Renal cortical epithelial cell (primary cell): ENCODE results near the gene GCSAM. TPM values are rescaled to one million over a fixed set of nuclear protein-coding genes. Genes with fewer than 3 reads are reported as not detected.

Source experiments
- DNase-seq: peaks from one replicate; pipeline ENCODE4 v3.0.0-alpha.2; 2011; ENCODE audit warnings: low read depth
- total RNA-seq: library from RNA; depleted of rRNA; stranded (reverse); fragments of >200 nt; gene quantifications from 2 replicates; pipeline ENCODE4 v1.2.3, GENCODE V29; 2014

GCSAM gene, protein sequence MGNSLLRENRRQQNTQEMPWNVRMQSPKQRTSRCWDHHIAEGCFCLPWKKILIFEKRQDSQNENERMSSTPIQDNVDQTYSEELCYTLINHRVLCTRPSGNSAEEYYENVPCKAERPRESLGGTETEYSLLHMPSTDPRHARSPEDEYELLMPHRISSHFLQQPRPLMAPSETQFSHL
- total RNA-seq = not detected in 2 replicates

DNA sequence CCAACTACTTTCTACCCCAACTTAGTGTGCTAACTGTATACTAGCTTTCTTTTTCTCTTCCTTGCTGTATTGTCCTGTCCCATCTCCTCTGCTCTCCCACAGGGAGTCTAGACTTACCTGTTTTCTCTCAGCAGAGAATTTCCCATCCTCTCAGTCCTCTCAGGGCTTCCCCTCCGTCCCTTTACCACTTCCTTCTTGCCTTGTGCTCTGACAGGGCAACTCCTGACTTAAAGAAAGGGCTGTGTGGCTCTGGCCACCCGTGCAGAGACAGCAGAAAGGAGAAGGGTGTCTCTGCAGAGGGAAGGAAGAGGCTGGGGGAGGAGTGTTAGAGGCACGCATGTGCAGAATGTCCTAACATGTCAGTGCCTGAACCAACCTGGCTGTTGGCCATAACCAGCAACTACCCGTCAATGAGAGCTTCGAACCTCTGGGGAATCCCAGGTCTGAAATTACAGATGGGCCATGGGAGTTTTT lies at the start of gene GCSAM:
TSS of gene GCSAM (minus strand) at position 274 of the 474 bp plus-strand sequence. CDS start at position 146, 128 bp downstream.
- no peak for DNase-seq

DNA sequence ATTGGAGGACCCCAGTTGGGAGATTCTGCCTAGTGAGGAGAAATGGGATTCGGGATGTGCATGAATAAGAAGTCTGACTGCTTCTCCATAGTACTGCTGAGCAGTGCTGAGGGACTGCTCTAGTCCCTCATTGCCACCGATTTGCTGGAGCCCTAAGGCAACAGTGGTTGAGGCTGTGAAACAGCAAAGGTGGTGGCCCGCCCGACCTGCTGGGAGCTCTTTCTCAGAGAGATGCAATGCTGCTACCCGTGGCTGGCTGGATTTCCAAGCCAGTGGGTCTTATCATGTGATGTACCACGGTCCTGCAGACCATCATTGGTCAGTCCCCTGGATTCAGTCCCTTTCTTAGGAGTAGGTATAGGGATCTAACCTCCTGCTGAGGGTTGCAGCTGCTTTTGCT lies 42.6 kb upstream of the GCSAM start:
- no peak for DNase-seq

DNA sequence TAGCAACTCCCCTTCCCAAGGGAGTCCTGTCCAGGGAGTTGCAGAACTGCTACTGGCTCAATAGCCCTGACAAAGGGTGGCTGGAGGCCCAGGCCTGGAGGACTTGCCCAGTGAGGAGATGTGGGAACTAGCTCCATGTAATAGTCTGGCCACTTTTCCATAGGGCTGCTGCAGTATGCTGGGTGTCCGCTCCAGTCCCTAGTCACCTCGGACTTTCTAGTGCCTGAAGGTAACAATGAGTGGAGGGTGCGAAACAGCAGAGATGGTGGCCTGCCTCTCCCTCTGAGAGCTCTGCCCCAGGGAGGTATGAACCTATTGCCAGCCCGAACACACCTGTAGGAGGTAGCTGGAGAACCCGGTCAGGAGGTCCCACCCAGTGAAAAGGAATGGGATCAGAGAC lies 42.0 kb upstream of the GCSAM start:
- no peak for DNase-seq

DNA sequence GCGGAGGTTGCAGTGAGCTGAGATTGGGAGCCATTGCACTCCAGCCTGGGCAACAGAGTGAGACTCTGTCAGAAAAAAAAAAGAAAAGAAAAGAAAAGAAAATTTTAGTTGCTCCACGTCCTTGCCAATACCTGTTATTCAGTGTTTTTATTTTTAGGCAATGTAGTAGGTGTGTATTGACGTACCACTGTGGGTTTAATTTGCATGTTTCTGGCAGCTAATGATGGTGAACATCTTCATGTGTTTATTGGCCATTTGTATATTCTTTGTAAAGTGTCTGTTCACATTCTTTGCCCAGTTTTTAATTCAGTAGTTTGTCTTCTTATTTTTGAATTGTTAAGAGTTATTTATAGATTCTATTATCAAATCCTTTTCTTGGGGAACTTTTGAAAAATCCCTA lies 38.1 kb upstream of the GCSAM start:
- no peak for DNase-seq

DNA sequence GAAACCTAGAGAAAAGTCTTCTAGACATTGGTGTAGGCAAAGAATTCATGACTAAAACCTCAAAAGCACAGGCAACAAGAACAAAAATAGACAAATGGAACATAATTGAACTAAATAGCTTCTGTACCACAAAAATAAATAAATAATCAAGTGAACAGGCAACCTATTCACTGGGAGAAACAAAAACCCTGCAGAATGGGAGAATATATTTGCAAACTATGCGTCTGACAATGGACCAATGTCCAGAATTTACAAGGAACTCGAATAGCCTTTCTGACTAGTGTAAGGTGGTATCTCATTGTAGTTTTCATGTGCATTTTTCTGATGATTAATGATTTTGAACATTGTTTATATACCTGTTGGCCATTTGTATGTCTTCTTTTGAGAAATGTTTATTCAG lies 37.0 kb upstream of the GCSAM start:
- DNase-seq = no peak

DNA sequence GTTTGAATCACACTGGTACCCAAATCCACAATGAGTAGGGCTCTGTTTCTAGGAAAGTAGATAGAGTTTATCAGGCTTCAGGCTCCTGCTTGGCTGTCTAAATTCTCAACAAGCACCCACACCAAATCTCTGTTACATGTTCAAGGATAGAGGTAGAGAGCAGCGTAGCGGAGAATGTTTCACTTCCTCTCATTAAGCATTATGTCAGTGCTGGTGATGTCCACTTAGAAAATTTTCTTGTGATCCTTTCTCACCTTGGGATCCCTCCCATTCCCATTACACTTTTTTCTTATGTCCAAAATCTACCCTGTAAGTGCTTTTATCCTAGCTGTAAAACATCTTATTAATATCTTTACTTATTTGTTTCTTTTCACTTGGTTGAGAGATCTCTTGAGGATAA lies 34.7 kb upstream of the GCSAM start:
- no peak for DNase-seq

DNA sequence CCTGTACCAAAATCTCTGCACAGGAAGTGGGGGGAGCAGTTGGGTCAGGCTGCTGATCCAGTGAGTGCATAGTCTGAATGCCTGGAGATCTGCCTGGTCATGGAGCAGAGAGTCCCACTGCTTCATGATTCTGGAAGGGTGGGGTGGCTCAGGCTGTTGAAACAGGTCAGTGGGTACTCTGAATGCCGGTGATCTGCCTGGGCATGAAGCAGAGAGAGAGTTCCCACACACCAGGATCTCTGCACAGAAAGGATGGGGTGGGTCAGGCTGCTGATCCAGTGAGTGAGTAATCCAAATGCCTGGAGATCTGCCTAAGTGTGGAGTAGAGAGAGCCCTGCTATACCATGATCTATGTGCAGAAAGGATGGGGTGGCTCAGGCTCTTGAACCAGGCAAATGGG lies 16.1 kb upstream of the GCSAM start:
- peak; percentile 18 for DNase-seq

DNA sequence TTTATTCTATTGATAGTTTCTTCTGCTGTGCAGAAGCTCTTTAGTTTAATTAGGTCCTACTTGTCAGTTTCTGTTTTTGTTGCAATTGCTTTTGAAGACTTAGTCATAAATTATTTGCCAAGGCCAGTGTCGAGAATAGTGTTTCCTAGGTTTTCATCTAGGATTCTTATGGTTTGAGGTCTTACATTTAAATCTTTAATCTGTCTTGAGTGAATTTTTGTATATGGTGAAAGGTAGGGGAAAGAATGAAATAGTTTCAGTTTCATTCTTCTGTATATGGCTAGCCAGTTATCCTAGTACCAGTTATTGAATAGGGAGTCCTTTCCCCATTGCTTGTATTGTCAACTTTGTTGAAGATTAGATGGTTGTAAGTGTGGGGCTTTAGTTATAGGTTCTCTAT lies 10.6 kb upstream of the GCSAM start:
- no peak for DNase-seq

DNA sequence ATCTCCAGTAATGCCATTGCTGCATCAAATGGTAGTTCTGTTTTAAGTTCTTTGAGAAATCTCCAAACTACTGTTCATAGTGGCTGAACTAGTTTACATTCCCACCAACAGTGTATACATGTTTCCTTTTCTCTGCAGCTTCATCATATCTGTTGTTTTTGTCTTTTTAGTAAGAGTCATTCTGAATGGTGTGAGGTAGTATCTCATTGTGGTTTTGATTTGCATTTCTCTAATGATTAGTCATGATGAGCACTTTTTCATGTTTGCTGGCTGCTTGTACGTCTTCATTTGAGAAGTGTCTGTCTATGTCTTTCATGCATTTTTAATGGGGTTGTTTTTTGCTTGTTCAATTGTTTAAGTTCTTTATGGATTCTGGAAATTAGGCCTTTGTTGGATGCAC lies 10.2 kb upstream of the GCSAM start:
- DNase-seq = no peak

DNA sequence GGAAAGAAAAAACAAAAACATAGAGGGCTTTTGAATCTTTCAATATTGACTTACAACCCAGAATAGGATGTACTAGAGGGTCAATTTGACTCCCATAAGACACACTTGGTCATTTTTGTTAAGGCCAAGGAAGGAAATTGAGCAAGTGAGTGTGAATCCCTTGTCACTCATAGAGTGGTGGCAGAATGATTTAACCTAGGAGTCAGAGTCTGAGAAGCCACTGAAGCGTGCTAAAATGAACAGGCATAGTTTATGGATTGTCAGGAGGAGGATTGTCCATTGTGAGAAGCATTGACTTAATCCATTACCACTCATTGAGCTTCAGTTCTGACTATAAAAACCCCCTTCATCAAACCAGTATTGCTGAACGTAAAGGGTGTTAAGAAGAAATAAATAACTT lies 8.2 kb upstream of the GCSAM start:
- DNase-seq = no peak

DNA sequence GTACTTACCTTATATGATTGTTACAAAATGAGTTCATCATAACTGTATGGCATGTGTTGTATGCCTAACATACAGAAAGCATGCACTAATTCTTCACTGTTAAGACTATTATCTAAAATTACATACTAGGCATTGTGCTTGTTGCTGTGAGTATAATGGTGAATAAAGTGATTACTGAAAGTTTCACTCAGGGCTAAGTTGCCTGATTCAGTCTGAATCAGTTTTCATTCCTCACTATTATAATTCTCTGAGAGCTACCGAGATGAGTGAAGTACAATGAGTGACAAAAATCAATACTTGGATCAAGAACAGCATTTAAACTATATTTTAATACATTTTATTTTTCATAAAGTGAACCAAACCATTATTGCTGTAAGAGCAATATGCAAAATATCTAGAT lies 7.5 kb upstream of the GCSAM start:
- DNase-seq = no peak

DNA sequence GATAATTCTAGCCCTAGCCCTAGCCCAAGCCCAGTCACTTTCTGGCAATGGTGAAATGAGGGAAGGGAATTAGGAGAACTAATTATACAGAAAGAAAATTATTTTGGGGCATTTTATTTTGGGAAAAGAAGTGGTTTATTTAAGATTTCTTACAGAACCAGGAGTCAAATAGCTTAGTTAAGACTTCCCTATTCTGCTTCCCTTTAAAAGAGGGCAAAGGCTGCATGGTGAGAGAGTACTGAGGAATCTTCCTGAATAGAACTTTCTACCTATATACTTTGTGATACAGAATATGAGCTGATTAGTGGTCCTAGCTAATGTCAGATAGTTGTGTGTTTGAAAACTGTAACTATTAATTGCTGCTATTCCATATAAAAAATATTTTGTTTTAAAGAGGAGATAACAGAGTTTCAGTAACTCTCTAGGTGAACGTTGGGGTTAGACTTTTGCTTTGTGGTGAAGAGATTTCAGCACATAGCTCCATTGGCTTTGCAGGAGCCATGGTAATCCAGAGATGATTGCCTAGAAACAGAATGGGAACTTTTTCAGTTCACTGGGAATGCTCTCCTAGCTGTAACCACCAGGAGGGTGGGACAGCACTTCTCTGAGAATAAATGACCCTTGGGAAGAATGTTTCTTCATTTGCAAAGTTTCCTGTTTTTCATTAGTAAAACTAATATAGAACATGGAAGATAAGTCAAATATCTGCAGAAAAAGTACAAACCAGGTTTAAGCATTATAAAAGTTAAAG lies 5.3 kb upstream of the GCSAM start:
- no peak for DNase-seq

DNA sequence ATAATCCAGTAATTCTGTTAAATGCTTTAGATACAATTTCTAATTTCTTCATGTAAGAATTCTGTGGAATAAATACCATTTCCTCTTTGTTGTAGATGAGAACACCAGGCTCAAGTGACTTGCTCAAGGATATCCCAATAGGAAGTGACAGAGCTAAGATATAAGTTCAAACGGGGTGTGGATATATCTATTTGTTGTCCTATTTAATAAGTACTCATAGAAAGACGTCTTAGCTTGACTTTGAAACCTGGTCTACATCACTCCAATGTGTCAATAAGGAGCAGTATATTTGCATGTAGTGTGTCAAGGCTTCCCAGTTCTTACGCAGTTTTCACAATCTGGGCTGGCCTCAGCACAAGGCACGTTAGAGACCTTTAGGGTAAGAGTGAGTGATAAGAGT lies 4.7 kb upstream of the GCSAM start:
- no peak for DNase-seq

DNA sequence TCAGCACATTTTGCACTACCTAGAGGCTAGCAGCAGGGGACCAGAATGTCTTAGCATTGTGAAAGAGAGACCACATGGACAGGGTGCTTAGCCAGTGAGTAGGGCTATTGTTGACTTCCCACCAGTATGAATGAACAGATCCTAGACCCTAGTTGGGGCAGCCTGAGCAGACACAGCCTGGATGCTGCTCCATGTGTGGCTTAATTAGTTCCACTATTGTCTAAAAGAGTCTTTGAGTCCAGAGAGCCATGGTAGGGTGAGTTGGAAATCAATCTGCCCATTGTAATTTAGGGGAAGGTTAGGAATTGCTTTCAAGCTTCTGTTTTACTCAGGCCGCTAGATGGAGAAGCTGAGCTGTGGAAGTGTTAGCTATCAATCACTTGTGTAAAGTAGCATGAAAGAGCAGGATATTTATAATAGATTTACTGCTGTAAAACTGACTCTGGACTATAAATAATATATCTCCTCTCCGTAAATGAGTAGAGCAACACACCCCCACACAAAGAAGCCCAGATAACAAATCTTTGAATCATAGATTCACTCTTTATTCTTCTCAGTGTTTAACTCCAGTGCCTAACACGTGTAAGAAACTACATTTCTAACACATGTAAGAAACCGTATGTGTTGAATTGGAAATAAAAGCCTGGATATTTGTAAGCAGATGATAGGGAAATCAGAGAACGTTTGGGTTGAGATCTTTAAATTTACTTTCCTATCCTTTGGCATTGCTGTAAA lies 4.1 kb upstream of the GCSAM start:
- peak; percentile 53 for DNase-seq

DNA sequence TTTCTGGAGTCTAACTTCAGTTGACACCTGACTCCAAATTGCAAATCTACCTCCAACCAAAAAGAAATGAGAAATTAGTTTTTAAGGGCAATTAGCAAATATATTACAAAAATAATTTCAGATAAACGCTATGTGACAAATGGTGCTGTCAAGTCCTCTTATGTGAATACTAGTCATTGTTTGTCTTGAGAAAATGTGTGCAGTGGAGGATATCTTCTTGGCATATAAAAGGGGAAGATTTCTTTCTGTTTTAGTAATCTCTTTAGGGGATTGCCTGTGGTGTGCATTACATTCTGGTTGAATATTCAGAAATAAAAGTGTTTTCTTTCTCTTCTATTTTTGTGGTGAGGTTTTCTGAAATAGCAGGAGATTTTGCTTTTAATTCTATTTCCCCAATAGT lies 3.0 kb upstream of the GCSAM start:
- no peak for DNase-seq

DNA sequence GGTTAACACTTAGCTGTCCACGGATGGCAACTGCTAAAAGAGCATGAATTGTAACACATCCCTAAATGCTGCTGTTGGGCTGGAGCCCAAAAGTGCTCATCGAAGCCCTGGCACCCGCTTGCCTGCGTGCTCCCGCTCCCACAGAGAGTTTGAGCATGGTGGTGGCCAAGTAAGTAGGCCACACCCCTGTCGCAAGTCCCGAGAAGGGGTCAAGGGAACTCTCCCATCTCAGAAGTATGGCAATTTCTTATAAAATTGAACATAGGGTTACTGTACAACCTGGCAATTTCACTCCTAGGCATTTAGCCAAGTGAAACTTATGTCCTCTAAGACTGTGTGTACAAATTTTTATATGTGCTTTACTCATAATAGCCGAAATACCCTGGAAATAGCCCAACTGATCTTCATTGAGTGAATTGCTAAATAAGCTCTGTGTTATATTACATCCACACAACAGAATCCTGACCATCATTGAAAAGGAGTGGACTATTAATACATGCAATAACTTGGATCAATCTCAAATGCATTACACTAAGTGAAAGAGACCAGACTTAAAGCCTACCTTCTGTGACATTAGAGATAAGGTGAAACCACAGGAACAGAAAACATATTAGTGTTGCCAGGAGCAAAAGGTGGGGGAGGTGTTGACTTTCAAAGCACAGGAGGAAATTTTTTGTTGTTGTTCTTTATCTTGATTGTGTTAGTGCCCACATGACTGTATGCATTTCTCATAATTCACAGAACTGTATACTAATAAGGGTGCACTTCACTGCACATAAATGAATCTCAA lies 1.5 kb upstream of the GCSAM start:
- DNase-seq = peak; percentile 29

DNA sequence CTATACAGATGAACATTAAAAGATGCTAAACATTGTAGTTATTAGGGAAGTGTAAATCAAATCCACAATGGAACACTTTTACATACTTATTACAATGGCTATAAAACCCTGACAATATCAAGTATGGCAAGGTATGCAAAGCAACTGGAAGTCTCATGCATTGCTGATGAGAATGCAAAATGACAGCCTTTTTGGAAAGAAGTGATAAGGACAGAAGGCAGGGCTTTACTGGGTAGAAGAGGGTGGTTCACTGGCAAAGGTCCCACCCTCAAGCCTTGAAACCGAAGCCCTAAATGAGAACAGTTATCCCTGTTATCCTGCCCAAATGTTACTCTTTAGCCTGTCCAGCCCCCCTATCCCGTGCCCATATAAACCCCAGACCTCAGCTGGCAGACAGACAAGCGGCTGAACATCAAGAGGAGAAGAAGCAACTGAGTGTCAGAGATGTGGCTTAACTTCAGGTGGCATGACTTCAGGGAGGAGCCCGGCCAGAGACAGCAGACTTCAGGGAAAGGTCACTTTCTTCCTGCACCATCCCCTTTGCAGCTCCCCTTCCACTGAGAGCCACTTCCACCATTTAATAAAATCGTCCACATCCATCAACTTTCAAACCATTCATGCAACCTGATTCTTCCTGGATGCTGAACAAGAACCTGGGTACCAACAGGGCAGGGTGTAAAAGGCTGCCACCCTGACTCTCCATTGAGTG lies 732 bp upstream of the GCSAM start:
- DNase-seq = no peak

DNA sequence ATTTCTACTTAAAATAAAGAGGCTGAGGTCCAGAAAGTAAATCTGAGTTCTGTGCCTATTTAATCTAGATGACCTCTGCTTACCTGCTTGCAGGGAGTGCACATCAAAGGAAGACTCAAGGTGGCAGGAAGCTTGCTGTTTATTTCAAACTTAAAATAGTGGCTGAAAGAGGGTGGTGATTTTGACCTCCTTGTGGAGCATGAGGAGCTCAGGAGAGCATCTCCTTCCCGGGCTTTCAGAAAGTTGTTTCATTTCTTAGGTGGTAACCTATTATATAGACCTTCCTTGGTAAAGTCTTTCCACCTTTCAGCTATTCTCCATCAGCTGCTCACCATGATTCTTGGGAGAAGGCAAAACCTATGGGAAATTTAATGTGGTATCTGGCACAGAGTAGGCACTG lies 494 bp downstream of the GCSAM start:
- no peak for DNase-seq

DNA sequence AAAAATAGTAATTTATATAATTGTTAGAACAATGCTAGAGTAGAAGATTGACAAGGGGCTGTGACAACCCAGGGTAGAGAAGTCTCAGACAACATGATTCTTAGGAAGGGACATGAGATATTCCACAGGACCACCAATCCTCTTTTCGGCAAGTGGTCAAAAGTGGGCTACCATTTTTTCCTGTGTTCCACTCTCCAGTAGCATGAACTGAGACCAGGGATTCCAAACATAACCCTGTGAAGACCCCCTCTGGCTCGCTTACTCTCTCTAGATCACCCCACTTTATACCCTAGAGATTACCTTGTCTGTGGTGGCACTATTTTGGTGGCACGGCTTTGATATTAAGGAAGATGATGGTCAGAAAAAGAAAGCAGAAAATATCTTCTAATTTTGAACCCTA lies 960 bp downstream of the GCSAM start:
- no peak for DNase-seq

DNA sequence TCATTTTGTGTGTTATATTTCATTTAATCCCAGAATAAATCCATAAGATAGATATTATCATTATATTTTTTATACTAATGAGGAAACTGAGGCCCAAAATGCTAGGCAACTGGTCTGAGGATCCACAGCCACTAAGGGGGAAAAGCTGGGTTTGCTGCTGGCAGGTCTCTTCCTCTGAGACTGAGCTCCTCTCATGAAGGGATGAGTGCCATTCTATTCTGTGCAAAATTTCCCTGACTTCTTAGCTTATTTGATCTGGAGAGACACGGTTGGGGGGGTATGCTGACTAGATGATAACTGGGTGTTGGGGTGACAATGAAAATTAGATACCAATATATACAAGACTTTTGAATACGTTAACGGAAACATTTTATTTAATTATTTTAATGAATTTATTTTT lies 1.9 kb downstream of the GCSAM start:
- no peak for DNase-seq

DNA sequence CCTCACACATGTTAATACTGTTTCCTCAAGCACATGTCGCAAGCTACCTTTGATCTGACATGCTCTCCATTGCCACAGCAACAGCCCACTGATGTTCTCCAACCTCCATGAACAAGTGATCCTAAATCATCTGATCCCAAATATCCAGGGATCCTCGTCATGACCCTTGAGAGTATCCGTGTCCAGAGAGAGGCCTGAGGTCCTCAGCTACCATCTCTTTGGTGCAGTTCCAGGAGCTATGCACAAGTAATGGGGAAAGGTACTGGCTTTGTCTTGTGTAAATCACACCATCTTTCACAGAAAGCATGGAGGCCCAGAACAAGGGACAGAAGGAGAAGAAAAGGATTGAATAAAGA lies 2.4 kb downstream of the GCSAM start:
- no peak for DNase-seq
